ENCODE measurements around the gene RTL1. TPM values are rescaled to one million over a fixed set of nuclear protein-coding genes. Genes with fewer than 3 reads are reported as not detected.

RTL1 gene
- polyA plus RNA-seq, 1 of the 3 experiments (the other 2 are of a cell fraction) = 0.07 TPM

DNA sequence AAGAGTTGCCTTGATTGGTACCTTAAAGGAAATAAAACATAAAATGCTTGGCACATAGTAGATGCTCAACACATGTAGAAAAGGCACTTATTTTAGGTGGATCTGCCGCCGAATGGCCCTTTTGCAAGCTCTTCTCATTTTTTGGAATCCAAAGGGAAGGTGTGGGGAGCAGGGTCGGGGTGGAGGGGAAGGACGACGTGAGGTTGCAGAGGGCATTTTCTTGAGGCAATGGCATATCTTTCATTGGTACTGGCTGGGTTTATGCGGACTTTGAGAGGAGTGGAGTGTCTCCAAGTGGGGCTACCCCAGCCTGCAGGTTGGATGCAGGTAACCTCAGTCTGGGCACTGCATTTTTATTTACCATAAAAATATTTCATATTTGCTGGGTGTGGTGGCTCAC is 8.1 kb downstream of the RTL1 start:
- H3K27me3 ChIP-seq (ENCODE audit: insufficient read depth) = no peaks in the 10 kb centered on the region
- H3F3A ChIP-seq (replicated peaks; ENCODE audit: insufficient read depth) = no peaks in the 10 kb centered on the region
- no peak overlapping the region for H2AFZ ChIP-seq (ENCODE audit: low read depth)
- no peaks in the 10 kb centered on the region for H3K36me3 ChIP-seq (replicated peaks in 1 of 2; ENCODE audit: control insufficient read depth in 1 of 2, insufficient read depth in 2 of 2, low read length in 1 of 2)
- WGBS (ENCODE audit: low lambda C conversion rate) = 66% methylated on average over 6 of the region's 6 CpGs
- no peaks in the 10 kb centered on the region for H3K9me3 ChIP-seq
- no peak overlapping the region for H3K4me2 ChIP-seq
- DNase-seq = no peak
- no peak overlapping the region for H3K4me3 ChIP-seq (ENCODE audit: low read depth in 2 of 2, low read length in 1 of 2)
- H3K9me2 ChIP-seq = no peaks in the 10 kb centered on the region
- H3K4me1 ChIP-seq (ENCODE audit: control insufficient read depth in 1 of 2, insufficient read depth in 2 of 2, low read depth in 1 of 2, low read length in 1 of 2) = peaks cover 0 to 84% of the 10 kb centered on the region in 2 experiments; a peak in 3 of 4 replicates
- TF ChIP-seq ELF1 (IDR thresholded peaks at IDR 0.05) = no peak
- no peak for TF ChIP-seq MXI1 (IDR thresholded peaks at IDR 0.05; ENCODE audit: low read depth, low read length)
- TF ChIP-seq, protein P1, sequence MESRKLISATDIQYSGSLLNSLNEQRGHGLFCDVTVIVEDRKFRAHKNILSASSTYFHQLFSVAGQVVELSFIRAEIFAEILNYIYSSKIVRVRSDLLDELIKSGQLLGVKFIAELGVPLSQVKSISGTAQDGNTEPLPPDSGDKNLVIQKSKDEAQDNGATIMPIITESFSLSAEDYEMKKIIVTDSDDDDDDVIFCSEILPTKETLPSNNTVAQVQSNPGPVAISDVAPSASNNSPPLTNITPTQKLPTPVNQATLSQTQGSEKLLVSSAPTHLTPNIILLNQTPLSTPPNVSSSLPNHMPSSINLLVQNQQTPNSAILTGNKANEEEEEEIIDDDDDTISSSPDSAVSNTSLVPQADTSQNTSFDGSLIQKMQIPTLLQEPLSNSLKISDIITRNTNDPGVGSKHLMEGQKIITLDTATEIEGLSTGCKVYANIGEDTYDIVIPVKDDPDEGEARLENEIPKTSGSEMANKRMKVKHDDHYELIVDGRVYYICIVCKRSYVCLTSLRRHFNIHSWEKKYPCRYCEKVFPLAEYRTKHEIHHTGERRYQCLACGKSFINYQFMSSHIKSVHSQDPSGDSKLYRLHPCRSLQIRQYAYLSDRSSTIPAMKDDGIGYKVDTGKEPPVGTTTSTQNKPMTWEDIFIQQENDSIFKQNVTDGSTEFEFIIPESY (IDR thresholded peaks at IDR 0.05; ENCODE audit: borderline replicate concordance, low read depth) = no peak
- ChIA-PET POLR2A (no interaction called here), CTCF (interaction anchor here (8.9 kb wide), 1 partner anchor 507 kb away, joined by 147 read pairs; no protein-coding TSS in a partner anchor)
- H4K20me1 ChIP-seq (ENCODE audit: insufficient read depth) = no peaks in the 10 kb centered on the region
- peak overlapping the region in 1 of 2 experiments; percentile 58; a peak in 1 of 4 replicates for H3K27ac ChIP-seq (ENCODE audit: low read depth in 2 of 2, low read length in 1 of 2)
- no peak overlapping the region for H3K9ac ChIP-seq
- no peaks in the 10 kb centered on the region for H3K79me2 ChIP-seq (ENCODE audit: insufficient read depth)

DNA sequence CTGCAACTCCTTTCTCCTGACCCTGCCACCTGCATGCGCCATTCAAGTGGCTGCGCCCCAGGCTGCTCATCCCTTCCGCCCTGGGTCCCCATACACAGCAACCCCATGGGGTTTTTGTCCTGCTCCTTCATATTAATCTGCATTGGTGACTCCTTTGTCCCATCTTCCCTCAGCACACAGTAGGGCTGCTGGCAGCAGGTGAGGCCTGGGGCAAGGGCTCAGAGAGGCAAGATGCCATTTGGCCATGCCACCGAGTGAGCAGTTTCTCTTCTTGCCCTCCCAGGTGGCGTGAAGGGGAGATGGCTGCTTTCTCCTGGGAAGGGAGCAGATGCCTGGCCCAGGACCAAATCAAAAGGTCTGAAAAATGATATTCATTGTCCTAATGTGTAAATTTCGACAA is 9.1 kb downstream of the RTL1 start:
- Histone ChIP-seq H3K9ac (no peak overlapping the region), H3F3A (replicated peaks; ENCODE audit: insufficient read depth) (no peaks in the 10 kb centered on the region), H3K36me3 (replicated peaks in 1 of 2; ENCODE audit: control insufficient read depth in 1 of 2, insufficient read depth in 2 of 2, low read length in 1 of 2) (no peaks in the 10 kb centered on the region), H2AFZ (ENCODE audit: low read depth) (no peak overlapping the region), H4K20me1 (ENCODE audit: insufficient read depth) (no peaks in the 10 kb centered on the region), H3K9me2 (no peaks in the 10 kb centered on the region), H3K4me2 (no peak overlapping the region), H3K4me3 (ENCODE audit: low read depth in 2 of 2, low read length in 1 of 2) (no peak overlapping the region), H3K4me1 (ENCODE audit: control insufficient read depth in 1 of 2, insufficient read depth in 2 of 2, low read depth in 1 of 2, low read length in 1 of 2) (peaks cover 0 to 82% of the 10 kb centered on the region in 2 experiments; a peak in 3 of 4 replicates), H3K79me2 (ENCODE audit: insufficient read depth) (no peaks in the 10 kb centered on the region), H3K27me3 (ENCODE audit: insufficient read depth) (no peaks in the 10 kb centered on the region), H3K9me3 (no peaks in the 10 kb centered on the region), H3K27ac (ENCODE audit: low read depth in 2 of 2, low read length in 1 of 2) (peak overlapping the region in 1 of 2 experiments; percentile 63; a peak in 1 of 4 replicates)
- no peak for DNase-seq
- TF ChIP-seq TEAD4 (IDR thresholded peaks at IDR 0.05; ENCODE audit: borderline replicate concordance, insufficient read depth) (no peak), FOXM1 (IDR thresholded peaks at IDR 0.05; ENCODE audit: low read depth) (no peak), GABPA (IDR thresholded peaks at IDR 0.05; ENCODE audit: low read depth) (no peak), FOXJ3 (CRISPR knock-in tag; IDR thresholded peaks at IDR 0.05) (no peak), EP300 (IDR thresholded peaks at IDR 0.05; ENCODE audit: borderline replicate concordance in 1 of 2, low read depth in 1 of 2, low read length in 1 of 2) (no peak), EZH2phosphoT487 (IDR thresholded peaks at IDR 0.05; ENCODE audit: borderline replicate concordance, low read depth) (no peak), ELF1 (IDR thresholded peaks at IDR 0.05) (no peak)
- TF ChIP-seq, protein P2, sequence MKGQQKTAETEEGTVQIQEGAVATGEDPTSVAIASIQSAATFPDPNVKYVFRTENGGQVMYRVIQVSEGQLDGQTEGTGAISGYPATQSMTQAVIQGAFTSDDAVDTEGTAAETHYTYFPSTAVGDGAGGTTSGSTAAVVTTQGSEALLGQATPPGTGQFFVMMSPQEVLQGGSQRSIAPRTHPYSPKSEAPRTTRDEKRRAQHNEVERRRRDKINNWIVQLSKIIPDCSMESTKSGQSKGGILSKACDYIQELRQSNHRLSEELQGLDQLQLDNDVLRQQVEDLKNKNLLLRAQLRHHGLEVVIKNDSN (IDR thresholded peaks at IDR 0.05; ENCODE audit: borderline replicate concordance, low read depth) = no peak
- TF ChIP-seq, protein P3, sequence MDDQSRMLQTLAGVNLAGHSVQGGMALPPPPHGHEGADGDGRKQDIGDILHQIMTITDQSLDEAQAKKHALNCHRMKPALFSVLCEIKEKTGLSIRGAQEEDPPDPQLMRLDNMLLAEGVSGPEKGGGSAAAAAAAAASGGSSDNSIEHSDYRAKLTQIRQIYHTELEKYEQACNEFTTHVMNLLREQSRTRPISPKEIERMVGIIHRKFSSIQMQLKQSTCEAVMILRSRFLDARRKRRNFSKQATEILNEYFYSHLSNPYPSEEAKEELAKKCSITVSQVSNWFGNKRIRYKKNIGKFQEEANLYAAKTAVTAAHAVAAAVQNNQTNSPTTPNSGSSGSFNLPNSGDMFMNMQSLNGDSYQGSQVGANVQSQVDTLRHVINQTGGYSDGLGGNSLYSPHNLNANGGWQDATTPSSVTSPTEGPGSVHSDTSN (IDR thresholded peaks at IDR 0.05) = no peak
- CTCF ChIA-PET = interaction anchor here (1.2 to 1.4 kb wide), 2 partner anchors 166 to 341 kb away, joined by 3 to 4 read pairs; no protein-coding TSS in a partner anchor
- POLR2A ChIA-PET = no interaction called here
- 66% methylated on average over 6 of the region's 6 CpGs for WGBS (ENCODE audit: low lambda C conversion rate)
